ENCODE data around the gene POLD1. TPM values are rescaled to one million over a fixed set of nuclear protein-coding genes. Genes with fewer than 3 reads are reported as not detected.

The POLD1 gene
- total RNA-seq, 6 experiments from 2014 or later = 6.2 to 13.1 (median 9.2) TPM

- Histone ChIP-seq H3K4me3 (no peak overlapping the region), H3K4me1 (peaks cover 0 to 7% (median 0%) of the 10 kb centered on the region in 4 donors), H3K36me3 (peaks cover 0 to 44% (median 12%) of the 10 kb centered on the region in 4 donors), H3K27me3 (no peaks in the 10 kb centered on the region), H3K9me3 (no peaks in the 10 kb centered on the region), H3K27ac (no peak overlapping the region)
- intact Hi-C loops (cut with DNase I) = no loop called here
- DNase-seq = no peak
- 96% methylated on average over 4 of the region's 11 CpGs for WGBS (ENCODE audit: insufficient coverage, low coverage, low lambda C conversion rate, missing lambda C conversion rate)
- no peak for ATAC-seq
- TF ChIP-seq CTCF (IDR thresholded peaks at IDR 0.05) (no peak), POLR2A (IDR thresholded peaks at IDR 0.05) (no peak)
Observed at GRCh38 chr19:50380137-50380536, 4.0 kb upstream of the POLD1 start.

GRCh38 chr19:50380751-50381151 lies 3.4 kb upstream of the POLD1 start:
- Histone ChIP-seq H3K9me3 (no peaks in the 10 kb centered on the region), H3K4me3 (no peak overlapping the region), H3K27ac (no peak overlapping the region), H3K27me3 (no peaks in the 10 kb centered on the region), H3K4me1 (peaks cover 0 to 8% (median 0%) of the 10 kb centered on the region in 4 donors), H3K36me3 (peaks cover 0 to 44% (median 12%) of the 10 kb centered on the region in 4 donors)
- TF ChIP-seq POLR2A (IDR thresholded peaks at IDR 0.05) = no peak
- TF ChIP-seq CTCF (IDR thresholded peaks at IDR 0.05) = no peak
- no peak for ATAC-seq
- 86% methylated on average over 1 of the region's 8 CpGs for WGBS (ENCODE audit: insufficient coverage, low coverage, low lambda C conversion rate, missing lambda C conversion rate)
- intact Hi-C loops (cut with DNase I) = no loop called here
- no peak for DNase-seq

- no peak overlapping the region for H3K27ac ChIP-seq
- no peak overlapping the region for H3K4me3 ChIP-seq
- H3K36me3 ChIP-seq = peaks cover 0 to 44% (median 12%) of the 10 kb centered on the region in 4 donors
- H3K27me3 ChIP-seq = no peaks in the 10 kb centered on the region
- no peaks in the 10 kb centered on the region for H3K9me3 ChIP-seq
- WGBS (ENCODE audit: insufficient coverage, low coverage, low lambda C conversion rate, missing lambda C conversion rate) = 20% methylated on average over 1 of the region's 58 CpGs
- peaks cover 0 to 8% (median 0%) of the 10 kb centered on the region in 4 donors for H3K4me1 ChIP-seq
- DNase-seq (peak in 1 of 3 donors; percentile 56), ATAC-seq (no peak)
- TF ChIP-seq CTCF (IDR thresholded peaks at IDR 0.05) (no peak), POLR2A (IDR thresholded peaks at IDR 0.05) (no peak)
- intact Hi-C loops (cut with DNase I) = no loop called here
Observed at GRCh38 chr19:50381881-50382729, 2.0 kb upstream of the POLD1 start.

- no peaks in the 10 kb centered on the region for H3K27me3 ChIP-seq
- H3K4me1 ChIP-seq = peaks cover 0 to 8% (median 0%) of the 10 kb centered on the region in 4 donors
- TF ChIP-seq CTCF (IDR thresholded peaks at IDR 0.05) (no peak), POLR2A (IDR thresholded peaks at IDR 0.05) (no peak)
- H3K27ac ChIP-seq = peak overlapping the region in 2 of 3 donors; percentile 60 to 70
- ATAC-seq (no peak), DNase-seq (no peak)
- no peaks in the 10 kb centered on the region for H3K9me3 ChIP-seq
- peaks cover 0 to 36% (median 10%) of the 10 kb centered on the region in 4 donors for H3K36me3 ChIP-seq
- peak overlapping the region; percentile 47 to 69 (median 56) for H3K4me3 ChIP-seq
- 58% methylated on average over 20 of the region's 21 CpGs for WGBS (ENCODE audit: insufficient coverage, low coverage, low lambda C conversion rate, missing lambda C conversion rate)
- intact Hi-C loops (cut with DNase I) = no loop called here
Observed at GRCh38 chr19:50383001-50383851, 921 bp upstream of the POLD1 start.

Measured in right lobe of liver (tissue), 6 donors.